Loucy (cell line): ENCODE data around the gene SLC22A23.

Experiments used
- H2AFZ ChIP-seq: fragments of 200-600 bp; sonication (generic); 2 replicates; pipeline ENCODE4 v1.6.0; 2016; ENCODE audit warnings: antibody characterized with exemption, mild to moderate bottlenecking, low read length, moderate library complexity
- H3F3A ChIP-seq: fragments of 200-600 bp; 2 replicates; pipeline ENCODE4 v1.6.0; 2016; ENCODE audit warnings: antibody characterized with exemption, low read depth, mild to moderate bottlenecking
- H3K27me3 ChIP-seq: fragments of 200-600 bp; sonication (generic); 2 replicates; pipeline ENCODE4 v1.6.1; 2014; ENCODE audit warnings: low read length, mild to moderate bottlenecking; ENCODE audit not compliant: insufficient read depth, poor library complexity, severe bottlenecking
- H3K36me3 ChIP-seq: fragments of 200-600 bp; sonication (generic); 2 replicates; pipeline ENCODE4 v1.6.1; 2016; ENCODE audit warnings: low read length; ENCODE audit not compliant: insufficient read depth
- H3K4me1 ChIP-seq: fragments of 200-600 bp; sonication (generic); 2 replicates; pipeline ENCODE4 v1.5.1; 2014; ENCODE audit warnings: low read length, mild to moderate bottlenecking; ENCODE audit not compliant: insufficient read depth, poor library complexity, severe bottlenecking
- H3K4me2 ChIP-seq: fragments of 200-600 bp; sonication (generic); 2 replicates; pipeline ENCODE4 v1.6.0; 2014; ENCODE audit warnings: antibody characterized with exemption, low read length, low read depth, mild to moderate bottlenecking; ENCODE audit not compliant: poor library complexity, severe bottlenecking
- H3K4me3 ChIP-seq: fragments of 200-600 bp; sonication (generic); 2 replicates; pipeline ENCODE4 v1.5.1; 2014; ENCODE audit warnings: low read length, mild to moderate bottlenecking, mixed read lengths; ENCODE audit not compliant: poor library complexity, severe bottlenecking
- H3K79me2 ChIP-seq: fragments of 200-600 bp; sonication (generic); 2 replicates; pipeline ENCODE4 v1.6.1; 2014; ENCODE audit warnings: low read length; ENCODE audit not compliant: insufficient read depth
- H3K9ac ChIP-seq: fragments of 200-600 bp; sonication (generic); 2 replicates; pipeline ENCODE4 v1.6.0; 2014; ENCODE audit warnings: mild to moderate bottlenecking, low read depth, low read length, moderate library complexity; ENCODE audit not compliant: poor library complexity, severe bottlenecking
- H3K9me2 ChIP-seq: fragments of 200-600 bp; sonication (generic); replicated peaks from 2 replicates; pipeline ENCODE4 v1.6.1; 2016; ENCODE audit warnings: low read depth, low read length, mixed read lengths
- H3K9me3 ChIP-seq: fragments of 200-600 bp; sonication (generic); 2 replicates; pipeline ENCODE4 v1.6.1; 2014; ENCODE audit warnings: mild to moderate bottlenecking, antibody characterized with exemption, low read length, low read depth; ENCODE audit not compliant: insufficient read depth
- H4K20me1 ChIP-seq: fragments of 200-600 bp; sonication (generic); 2 replicates; pipeline ENCODE4 v1.6.0; 2014; ENCODE audit warnings: antibody characterized with exemption, low read length, mild to moderate bottlenecking; ENCODE audit not compliant: insufficient read depth, poor library complexity, severe bottlenecking
- EZH2phosphoT487 ChIP-seq: fragments of 200-600 bp; IDR thresholded peaks from 2 replicates; pipeline ENCODE4 v1.6.1; 2018; ENCODE audit warnings: antibody characterized with exemption, mild to moderate bottlenecking, moderate library complexity, borderline replicate concordance
- TF ChIP-seq, protein P1 (sequence below): fragments of 200-600 bp; sonication (generic); conservative IDR thresholded peaks from 2 replicates; pipeline ENCODE4 v1.5.1; 2014; ENCODE audit warnings: mild to moderate bottlenecking, antibody characterized with exemption, low read length

The SLC22A23 gene

DNA sequence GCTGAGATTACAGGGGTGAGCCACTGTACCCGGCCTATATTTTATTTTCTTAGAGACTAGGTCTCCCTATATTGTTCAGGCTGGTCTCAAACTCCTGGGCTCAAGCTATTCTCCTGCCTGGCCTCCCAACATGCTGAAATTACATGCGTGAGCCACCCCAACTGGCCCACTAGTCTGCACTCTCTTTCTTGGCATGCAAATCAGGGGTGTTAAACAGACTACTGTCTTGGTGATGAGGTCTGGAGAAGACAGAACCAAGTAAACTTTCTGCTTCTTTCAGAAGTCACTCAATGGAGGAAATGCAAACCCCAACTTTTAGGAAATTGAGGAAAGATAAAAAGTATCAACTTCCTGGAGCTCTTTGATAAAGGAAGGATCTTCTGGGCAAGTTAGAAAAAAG is 221.4 kb downstream of the SLC22A23 start:
- Histone ChIP-seq H3K4me3 (no peak overlapping the region), H3K79me2 (no peaks in the 10 kb centered on the region), H3K9me3 (no peaks in the 10 kb centered on the region), H3K36me3 (no peaks in the 10 kb centered on the region), H3K9ac (no peak overlapping the region), H4K20me1 (no peaks in the 10 kb centered on the region), H3F3A (no peaks in the 10 kb centered on the region), H3K4me1 (peaks cover 8% of the 10 kb centered on the region), H3K9me2 (no peaks in the 10 kb centered on the region), H3K4me2 (no peak overlapping the region), H3K27me3 (no peaks in the 10 kb centered on the region), H2AFZ (no peak overlapping the region)
- TF ChIP-seq EZH2phosphoT487: no peak
- TF ChIP-seq, protein P1, sequence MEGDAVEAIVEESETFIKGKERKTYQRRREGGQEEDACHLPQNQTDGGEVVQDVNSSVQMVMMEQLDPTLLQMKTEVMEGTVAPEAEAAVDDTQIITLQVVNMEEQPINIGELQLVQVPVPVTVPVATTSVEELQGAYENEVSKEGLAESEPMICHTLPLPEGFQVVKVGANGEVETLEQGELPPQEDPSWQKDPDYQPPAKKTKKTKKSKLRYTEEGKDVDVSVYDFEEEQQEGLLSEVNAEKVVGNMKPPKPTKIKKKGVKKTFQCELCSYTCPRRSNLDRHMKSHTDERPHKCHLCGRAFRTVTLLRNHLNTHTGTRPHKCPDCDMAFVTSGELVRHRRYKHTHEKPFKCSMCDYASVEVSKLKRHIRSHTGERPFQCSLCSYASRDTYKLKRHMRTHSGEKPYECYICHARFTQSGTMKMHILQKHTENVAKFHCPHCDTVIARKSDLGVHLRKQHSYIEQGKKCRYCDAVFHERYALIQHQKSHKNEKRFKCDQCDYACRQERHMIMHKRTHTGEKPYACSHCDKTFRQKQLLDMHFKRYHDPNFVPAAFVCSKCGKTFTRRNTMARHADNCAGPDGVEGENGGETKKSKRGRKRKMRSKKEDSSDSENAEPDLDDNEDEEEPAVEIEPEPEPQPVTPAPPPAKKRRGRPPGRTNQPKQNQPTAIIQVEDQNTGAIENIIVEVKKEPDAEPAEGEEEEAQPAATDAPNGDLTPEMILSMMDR: no peak

DNA sequence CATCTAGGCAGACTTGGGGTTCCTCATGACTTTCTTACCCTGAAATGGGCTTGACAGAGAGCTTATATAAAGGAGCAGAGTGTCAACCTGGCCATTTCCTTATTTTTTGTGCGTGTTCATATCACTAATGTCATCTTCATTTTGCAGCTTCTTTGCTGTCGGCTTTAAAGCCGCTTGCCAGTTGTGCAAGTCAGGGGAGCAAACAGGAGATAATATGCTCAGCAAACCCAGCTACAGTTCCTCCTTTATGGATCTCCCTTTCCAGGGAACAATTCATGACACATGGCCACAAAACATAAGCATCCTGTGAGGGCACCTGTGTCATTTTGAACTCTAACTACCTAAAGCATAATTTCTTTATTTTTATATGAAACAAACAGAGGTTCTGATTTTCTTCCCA is 222.9 kb downstream of the SLC22A23 start:
- H3K4me3 ChIP-seq: no peak overlapping the region
- no peaks in the 10 kb centered on the region for H3K27me3 ChIP-seq
- peaks cover 8% of the 10 kb centered on the region for H3K4me1 ChIP-seq
- H3K79me2 ChIP-seq: no peaks in the 10 kb centered on the region
- no peak overlapping the region for H3K4me2 ChIP-seq
- no peaks in the 10 kb centered on the region for H3K36me3 ChIP-seq
- no peaks in the 10 kb centered on the region for H3F3A ChIP-seq
- no peaks in the 10 kb centered on the region for H3K9me3 ChIP-seq
- H3K9ac ChIP-seq: no peak overlapping the region
- H3K9me2 ChIP-seq: no peaks in the 10 kb centered on the region
- H2AFZ ChIP-seq: no peak overlapping the region
- TF ChIP-seq, protein P1: no peak
- no peaks in the 10 kb centered on the region for H4K20me1 ChIP-seq

DNA sequence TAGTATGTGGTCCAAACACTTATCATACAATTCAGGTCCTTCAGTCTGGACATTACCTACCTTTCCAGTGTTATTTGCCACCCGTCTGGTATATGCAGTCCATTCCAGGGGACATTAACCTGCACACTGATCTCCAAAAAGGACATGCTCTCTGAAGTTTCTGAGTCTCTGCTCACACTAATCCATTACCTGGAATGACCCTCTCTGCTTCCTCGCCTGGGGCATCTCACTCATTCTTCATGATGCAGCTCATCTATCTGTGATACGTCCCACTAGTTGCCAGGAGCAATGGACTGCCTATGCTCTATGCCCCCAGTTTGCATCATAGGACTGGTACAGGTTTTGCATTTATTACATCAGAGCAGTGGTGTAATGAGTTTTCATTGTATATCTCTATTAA is 223.5 kb downstream of the SLC22A23 start:
- Histone ChIP-seq H2AFZ (no peak overlapping the region), H3F3A (no peaks in the 10 kb centered on the region), H3K79me2 (no peaks in the 10 kb centered on the region), H3K36me3 (no peaks in the 10 kb centered on the region), H3K27me3 (no peaks in the 10 kb centered on the region), H3K4me3 (no peak overlapping the region), H3K9me3 (no peaks in the 10 kb centered on the region), H3K9me2 (no peaks in the 10 kb centered on the region), H3K9ac (no peak overlapping the region), H3K4me1 (peaks cover 8% of the 10 kb centered on the region), H4K20me1 (no peaks in the 10 kb centered on the region), H3K4me2 (no peak overlapping the region)
- no peak for TF ChIP-seq EZH2phosphoT487

DNA sequence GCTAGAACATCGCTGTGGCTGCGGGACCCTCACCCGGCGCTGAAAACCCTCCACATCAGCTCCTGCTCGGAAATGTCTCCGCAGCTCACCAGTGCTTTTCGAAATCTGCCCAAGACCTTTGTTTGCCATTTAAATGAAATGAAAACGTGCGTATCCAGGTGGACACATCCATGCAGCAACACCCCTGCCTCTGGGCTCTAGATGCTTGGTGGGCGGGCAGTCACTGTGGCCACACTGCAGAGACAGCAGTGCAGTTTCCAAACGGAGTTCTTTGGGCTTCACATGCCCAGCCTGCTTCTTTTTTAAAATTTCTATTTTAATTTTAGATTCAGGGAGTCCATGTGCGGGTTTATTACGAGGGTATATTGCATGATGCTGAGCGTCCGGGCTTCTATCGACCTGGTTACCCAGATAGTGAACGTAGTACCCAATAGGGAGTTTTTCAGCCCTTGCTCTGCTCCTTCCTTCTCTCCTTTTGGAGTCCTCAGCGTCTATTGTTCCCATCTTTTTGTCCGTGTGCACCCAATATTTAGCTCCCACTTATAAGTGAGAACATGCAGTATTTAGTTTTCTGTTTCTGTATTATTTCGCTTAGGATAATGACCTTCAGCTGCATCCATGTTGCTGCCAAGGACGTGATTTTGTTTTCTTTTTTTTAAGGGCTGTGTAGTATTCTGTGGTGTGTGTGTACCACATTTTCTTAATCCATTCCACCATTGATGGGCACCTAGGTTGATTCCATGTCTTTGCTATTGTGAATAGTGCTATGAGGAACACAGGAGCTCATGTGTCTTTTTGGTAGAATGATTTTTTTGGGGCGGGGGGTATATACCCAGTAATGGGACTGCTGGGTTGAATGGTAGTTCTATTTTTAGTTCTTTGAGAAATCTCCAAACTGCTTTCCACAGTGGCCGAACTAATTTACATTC is 224.6 kb downstream of the SLC22A23 start:
- Histone ChIP-seq H3K4me2 (no peak overlapping the region), H3K79me2 (no peaks in the 10 kb centered on the region), H3K4me1 (peaks cover 8% of the 10 kb centered on the region), H3K36me3 (no peaks in the 10 kb centered on the region), H2AFZ (no peak overlapping the region), H3K9ac (no peak overlapping the region), H3K9me3 (no peaks in the 10 kb centered on the region), H4K20me1 (no peaks in the 10 kb centered on the region), H3K9me2 (no peaks in the 10 kb centered on the region), H3K4me3 (no peak overlapping the region), H3K27me3 (no peaks in the 10 kb centered on the region), H3F3A (no peaks in the 10 kb centered on the region)
- no peak for TF ChIP-seq EZH2phosphoT487
- TF ChIP-seq, protein P1: no peak
